HepG2 (cell line): ENCODE measurements around the gene KMT2A.

ENCODE experiments used
- CEBPB ChIP-seq: IDR thresholded peaks from 2 replicates; pipeline ENCODE4 v1.6.1; 2011; ENCODE audit warnings: low read depth, low read length, improper control_type of control experiment, borderline replicate concordance
- EP300 ChIP-seq, 3 experiments: sonication (generic) in 1 of 3; formaldehyde crosslinking in 1 of 3; IDR thresholded peaks; 2 replicates each; pipeline versions ENCODE4 v1.5.1 to v1.6.1; 2011 to 2020; ENCODE audit warnings: low read depth in 2 of 3, low read length in 2 of 3, borderline replicate concordance in 1 of 3, improper control_type of control experiment in 1 of 3, mild to moderate bottlenecking in 1 of 3, missing genetic modification reagents in 1 of 3, moderate library complexity in 1 of 3
- PLRG1 ChIP-seq: fragments of 450-650 bp; conservative IDR thresholded peaks from 2 replicates; pipeline ENCODE4 v1.6.1; 2016
- POLR2AphosphoS5 ChIP-seq: IDR thresholded peaks from 2 replicates; pipeline ENCODE4 v1.6.1; 2012; ENCODE audit warnings: low read depth, low read length
- RAD21 ChIP-seq: fragments of 450-650 bp; formaldehyde crosslinking; IDR thresholded peaks from 2 replicates; pipeline ENCODE4 v1.5.0; 2020; ENCODE audit warnings: mild to moderate bottlenecking
- RELA ChIP-seq: sonication (generic); formaldehyde crosslinking; IDR thresholded peaks from 2 replicates; pipeline ENCODE4 v1.4.0; 2020; ENCODE audit warnings: missing genetic modification reagents
- SUZ12 ChIP-seq: fragments of 150-350 bp; IDR thresholded peaks from 2 replicates; pipeline ENCODE4 v1.6.1; 2014; ENCODE audit warnings: low read depth, low read length
- TF ChIP-seq, protein P1 (sequence below): sonication (generic); formaldehyde crosslinking; IDR thresholded peaks from 2 replicates; pipeline ENCODE4 v1.5.0; 2020; ENCODE audit warnings: mild to moderate bottlenecking, missing genetic modification reagents, moderate library complexity
- TF ChIP-seq, protein P2 (sequence below): sonication (generic); formaldehyde crosslinking; IDR thresholded peaks from 2 replicates; pipeline ENCODE4 v1.4.0; 2020; ENCODE audit warnings: low read depth, missing genetic modification reagents

DNA sequence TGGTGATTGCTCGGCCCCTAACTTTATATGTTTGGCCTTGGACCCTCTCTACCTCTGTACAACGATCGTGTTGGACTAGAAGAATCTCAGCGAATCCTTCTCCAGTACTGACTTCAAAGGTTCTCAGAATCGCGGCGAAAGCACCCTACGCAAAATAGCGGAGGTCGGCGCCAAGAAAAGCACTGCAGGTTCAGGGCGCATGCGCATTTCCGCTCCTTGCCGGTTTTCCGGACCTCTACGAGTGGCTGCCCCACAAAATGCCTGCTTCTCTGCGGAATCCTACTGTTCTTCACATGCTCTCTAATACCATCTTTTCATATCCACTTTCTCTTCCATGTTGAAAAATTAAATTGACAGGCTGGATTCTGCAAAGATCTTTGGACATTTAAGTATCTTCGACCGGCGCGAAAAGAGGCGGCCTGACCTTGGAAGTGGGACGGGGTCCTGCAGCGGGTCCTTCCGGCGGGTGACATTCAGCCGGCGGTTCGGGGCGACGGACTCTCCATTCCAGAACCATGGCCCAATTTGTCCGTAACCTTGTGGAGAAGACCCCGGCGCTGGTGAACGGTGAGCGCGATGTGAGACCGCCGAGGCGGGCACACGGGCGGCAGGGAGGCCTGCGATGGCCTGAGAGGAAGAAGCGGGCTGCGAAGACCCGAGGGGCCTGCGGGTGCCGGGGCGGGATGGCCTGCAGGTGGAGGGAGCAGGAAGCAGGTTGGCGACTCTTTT lies 35.0 kb upstream of the KMT2A start, which contains the start of gene ATP5MG:
- TF ChIP-seq RAD21 (CRISPR knock-in tag) (no peak), SUZ12 (no peak), POLR2AphosphoS5 (peak; percentile 88), RELA (CRISPR knock-in tag) (no peak), CEBPB (no peak), EP300 (IDR thresholded peaks at IDR 0.05; ENCODE audit: low read depth in 2 of 2, low read length in 2 of 2) (no peak), EP300 (CRISPR knock-in tag; IDR thresholded peaks at IDR 0.05; ENCODE audit: borderline replicate concordance) (no peak), PLRG1 (no peak)
- TF ChIP-seq, protein P1, sequence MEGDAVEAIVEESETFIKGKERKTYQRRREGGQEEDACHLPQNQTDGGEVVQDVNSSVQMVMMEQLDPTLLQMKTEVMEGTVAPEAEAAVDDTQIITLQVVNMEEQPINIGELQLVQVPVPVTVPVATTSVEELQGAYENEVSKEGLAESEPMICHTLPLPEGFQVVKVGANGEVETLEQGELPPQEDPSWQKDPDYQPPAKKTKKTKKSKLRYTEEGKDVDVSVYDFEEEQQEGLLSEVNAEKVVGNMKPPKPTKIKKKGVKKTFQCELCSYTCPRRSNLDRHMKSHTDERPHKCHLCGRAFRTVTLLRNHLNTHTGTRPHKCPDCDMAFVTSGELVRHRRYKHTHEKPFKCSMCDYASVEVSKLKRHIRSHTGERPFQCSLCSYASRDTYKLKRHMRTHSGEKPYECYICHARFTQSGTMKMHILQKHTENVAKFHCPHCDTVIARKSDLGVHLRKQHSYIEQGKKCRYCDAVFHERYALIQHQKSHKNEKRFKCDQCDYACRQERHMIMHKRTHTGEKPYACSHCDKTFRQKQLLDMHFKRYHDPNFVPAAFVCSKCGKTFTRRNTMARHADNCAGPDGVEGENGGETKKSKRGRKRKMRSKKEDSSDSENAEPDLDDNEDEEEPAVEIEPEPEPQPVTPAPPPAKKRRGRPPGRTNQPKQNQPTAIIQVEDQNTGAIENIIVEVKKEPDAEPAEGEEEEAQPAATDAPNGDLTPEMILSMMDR (CRISPR knock-in tag): peak; percentile 16; the same call in 1 of the 2 replicates
- TF ChIP-seq, protein P2, sequence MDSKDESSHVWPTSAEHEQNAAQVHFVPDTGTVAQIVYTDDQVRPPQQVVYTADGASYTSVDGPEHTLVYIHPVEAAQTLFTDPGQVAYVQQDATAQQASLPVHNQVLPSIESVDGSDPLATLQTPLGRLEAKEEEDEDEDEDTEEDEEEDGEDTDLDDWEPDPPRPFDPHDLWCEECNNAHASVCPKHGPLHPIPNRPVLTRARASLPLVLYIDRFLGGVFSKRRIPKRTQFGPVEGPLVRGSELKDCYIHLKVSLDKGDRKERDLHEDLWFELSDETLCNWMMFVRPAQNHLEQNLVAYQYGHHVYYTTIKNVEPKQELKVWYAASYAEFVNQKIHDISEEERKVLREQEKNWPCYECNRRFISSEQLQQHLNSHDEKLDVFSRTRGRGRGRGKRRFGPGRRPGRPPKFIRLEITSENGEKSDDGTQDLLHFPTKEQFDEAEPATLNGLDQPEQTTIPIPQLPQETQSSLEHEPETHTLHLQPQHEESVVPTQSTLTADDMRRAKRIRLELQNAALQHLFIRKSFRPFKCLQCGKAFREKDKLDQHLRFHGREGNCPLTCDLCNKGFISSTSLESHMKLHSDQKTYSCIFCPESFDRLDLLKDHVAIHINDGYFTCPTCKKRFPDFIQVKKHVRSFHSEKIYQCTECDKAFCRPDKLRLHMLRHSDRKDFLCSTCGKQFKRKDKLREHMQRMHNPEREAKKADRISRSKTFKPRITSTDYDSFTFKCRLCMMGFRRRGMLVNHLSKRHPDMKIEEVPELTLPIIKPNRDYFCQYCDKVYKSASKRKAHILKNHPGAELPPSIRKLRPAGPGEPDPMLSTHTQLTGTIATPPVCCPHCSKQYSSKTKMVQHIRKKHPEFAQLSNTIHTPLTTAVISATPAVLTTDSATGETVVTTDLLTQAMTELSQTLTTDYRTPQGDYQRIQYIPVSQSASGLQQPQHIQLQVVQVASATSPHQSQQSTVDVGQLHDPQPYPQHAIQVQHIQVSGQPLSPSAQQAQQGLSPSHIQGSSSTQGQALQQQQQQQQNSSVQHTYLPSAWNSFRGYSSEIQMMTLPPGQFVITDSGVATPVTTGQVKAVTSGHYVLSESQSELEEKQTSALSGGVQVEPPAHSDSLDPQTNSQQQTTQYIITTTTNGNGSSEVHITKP (CRISPR knock-in tag): peak; percentile 96
